Brain microvascular endothelial cell (primary cell): ENCODE data around the gene NUP62.
A peak's percentile ranks its signal among the peaks of the same experiment; 100 is the strongest.

Experiments
- DNase-seq: peaks from one replicate; pipeline ENCODE4 v3.0.0-alpha.2; 2020
- H3K27ac ChIP-seq: fragments of 250-450 bp; sonication (Bioruptor Pico); 2 replicates; pipeline ENCODE4 v1.5.1; 2020; ENCODE audit warnings: mild to moderate bottlenecking, moderate library complexity
- H3K27me3 ChIP-seq: fragments of 250-450 bp; sonication (Bioruptor Pico); replicated peaks from 2 replicates; pipeline ENCODE4 v1.5.1; 2020; ENCODE audit warnings: mild to moderate bottlenecking
- H3K36me3 ChIP-seq: fragments of 250-450 bp; sonication (Bioruptor Pico); replicated peaks from 2 replicates; pipeline ENCODE4 v1.5.1; 2020; ENCODE audit warnings: mild to moderate bottlenecking
- H3K4me3 ChIP-seq: 2 replicates; pipeline ENCODE4 v1.5.1; 2011; ENCODE audit warnings: low read depth, mild to moderate bottlenecking, control low read depth, low read length, moderate library complexity
- CTCF ChIP-seq: IDR thresholded peaks from 2 replicates; pipeline ENCODE4 v1.5.1; 2011; ENCODE audit warnings: low read depth, mild to moderate bottlenecking, moderate library complexity, low read length, control low read depth, inconsistent platforms; ENCODE audit errors: missing control alignments
- in situ Hi-C: cut with HindIII; loops from 2 replicates; pipeline ENCODE4 v1.10.0; 2017; ENCODE audit warnings: low sequenced_read_pairs, low pct_ligation_motif_present

NUP62 gene

GRCh38 chr19:49931293-49932040 is 2.2 kb upstream of the NUP62 start:
- no peak for TF ChIP-seq CTCF
- Histone ChIP-seq H3K4me3 (no peak overlapping the region), H3K36me3 (peaks cover 20% of the 10 kb centered on the region), H3K27me3 (no peaks in the 10 kb centered on the region), H3K27ac (no peak overlapping the region)
- no peak for DNase-seq
- in situ Hi-C loops: no loop called here

- no peak for TF ChIP-seq CTCF
- H3K4me3 ChIP-seq: no peak overlapping the region
- no peak overlapping the region for H3K27ac ChIP-seq
- H3K36me3 ChIP-seq: peaks cover 22% of the 10 kb centered on the region
- in situ Hi-C loops: no loop called here
- DNase-seq: no peak
- no peaks in the 10 kb centered on the region for H3K27me3 ChIP-seq
These were observed 1.2 kb upstream of the NUP62 start for GRCh38 chr19:49930483-49931011.

- Histone ChIP-seq H3K36me3 (peaks cover 22% of the 10 kb centered on the region), H3K27me3 (no peaks in the 10 kb centered on the region), H3K4me3 (peak overlapping the region; percentile 96), H3K27ac (peak overlapping the region; percentile 86)
- in situ Hi-C loops: no loop called here
- TF ChIP-seq CTCF: no peak
- DNase-seq: peak; percentile 94
These were observed 543 bp upstream of the NUP62 start for GRCh38 chr19:49929611-49930482.

- no peak for TF ChIP-seq CTCF
- H3K4me3 ChIP-seq: peak overlapping the region; percentile 12
- in situ Hi-C loops: no loop called here
- H3K27ac ChIP-seq: no peak overlapping the region
- no peaks in the 10 kb centered on the region for H3K27me3 ChIP-seq
- H3K36me3 ChIP-seq: peaks cover 29% of the 10 kb centered on the region
- DNase-seq: no peak
These were observed 1.6 kb downstream of the NUP62 start for GRCh38 chr19:49927526-49928264.

- no peak overlapping the region for H3K27ac ChIP-seq
- TF ChIP-seq CTCF: no peak
- in situ Hi-C loops: no loop called here
- no peak for DNase-seq
- no peak overlapping the region for H3K4me3 ChIP-seq
- peaks cover 22% of the 10 kb centered on the region for H3K36me3 ChIP-seq
- no peaks in the 10 kb centered on the region for H3K27me3 ChIP-seq
These were observed 2.8 kb downstream of the NUP62 start for GRCh38 chr19:49926515-49926914.
